Mesenchymal stem cell (in vitro differentiated cells and primary cell): ENCODE measurements around the gene ACOT7.

Experiments used
- DNase-seq: peaks from one replicate; pipeline ENCODE4 v3.0.0-alpha.2; 2013
- H2AFZ ChIP-seq: one replicate; pipeline ENCODE4 v1.6.1; 2013; ENCODE audit warnings: low read depth, mild to moderate bottlenecking, control low read depth, inconsistent platforms, low read length, moderate library complexity
- H2AK5ac ChIP-seq: 2 replicates; pipeline ENCODE4 v1.6.1; 2013; ENCODE audit warnings: low read length, moderate library complexity, mild to moderate bottlenecking, inconsistent platforms; ENCODE audit not compliant: severe bottlenecking
- H2BK120ac ChIP-seq: one replicate; pipeline ENCODE4 v1.6.1; 2013; ENCODE audit warnings: low read depth, mild to moderate bottlenecking, inconsistent platforms, low read length, moderate library complexity
- H2BK12ac ChIP-seq, 2 experiments: one replicate each; pipeline ENCODE4 v1.6.1; 2013; ENCODE audit warnings: inconsistent platforms in 2 of 2, low read length in 2 of 2, mild to moderate bottlenecking in 2 of 2, moderate library complexity in 2 of 2, control low read depth in 1 of 2
- H2BK15ac ChIP-seq: one replicate; pipeline ENCODE4 v1.6.1; 2013; ENCODE audit warnings: mild to moderate bottlenecking, low read depth, inconsistent platforms; ENCODE audit not compliant: poor library complexity, severe bottlenecking
- H2BK5ac ChIP-seq: 2 replicates; pipeline ENCODE4 v1.6.1; 2013; ENCODE audit warnings: low read depth, mild to moderate bottlenecking, low read length, control low read depth, inconsistent platforms; ENCODE audit not compliant: poor library complexity, severe bottlenecking
- H3K14ac ChIP-seq, 2 experiments: one replicate each; pipeline ENCODE4 v1.6.1; 2013; ENCODE audit warnings: inconsistent platforms in 2 of 2, low read length in 2 of 2, control low read depth in 1 of 2, mild to moderate bottlenecking in 1 of 2, moderate library complexity in 1 of 2
- H3K18ac ChIP-seq, 2 experiments: one replicate each; pipeline ENCODE4 v1.6.1; 2013; ENCODE audit warnings: inconsistent platforms in 2 of 2, low read length in 2 of 2, control low read depth in 1 of 2, low read depth in 1 of 2, mild to moderate bottlenecking in 1 of 2
- H3K23ac ChIP-seq, 2 experiments: one replicate each; pipeline ENCODE4 v1.6.1; 2013; ENCODE audit warnings: inconsistent platforms in 2 of 2, low read length in 2 of 2, mild to moderate bottlenecking in 2 of 2, moderate library complexity in 2 of 2, control low read depth in 1 of 2
- H3K27ac ChIP-seq: 2 replicates; pipeline ENCODE4 v1.5.1; 2013; ENCODE audit warnings: mild to moderate bottlenecking, moderate library complexity, low read length, control low read depth, inconsistent platforms; ENCODE audit not compliant: poor library complexity, severe bottlenecking
- H3K27me3 ChIP-seq, 2 experiments: 2 replicates each; pipeline versions ENCODE4 v1.6.1 to v1.7.0; 2013; ENCODE audit warnings: low read length in 2 of 2, mild to moderate bottlenecking in 2 of 2, moderate library complexity in 2 of 2, control low read depth in 1 of 2, inconsistent platforms in 1 of 2; ENCODE audit not compliant: control insufficient read depth in 1 of 2, insufficient read depth in 1 of 2
- H3K36me3 ChIP-seq, 2 experiments: 2 replicates each; pipeline versions ENCODE4 v1.6.1 to v1.7.0; 2013; ENCODE audit warnings: low read length in 2 of 2, control low read depth in 1 of 2, inconsistent platforms in 1 of 2, low read depth in 1 of 2, mild to moderate bottlenecking in 1 of 2; ENCODE audit not compliant: insufficient read depth in 2 of 2, control insufficient read depth in 1 of 2
- H3K4ac ChIP-seq, 2 experiments: one replicate each; pipeline ENCODE4 v1.6.1; 2013; ENCODE audit warnings: inconsistent platforms in 2 of 2, low read length in 2 of 2, mild to moderate bottlenecking in 2 of 2, moderate library complexity in 2 of 2, control low read depth in 1 of 2, low read depth in 1 of 2
- H3K4me1 ChIP-seq: 2 replicates; pipeline ENCODE4 v1.6.1; 2013; ENCODE audit warnings: low read depth, low read length, control low read depth; ENCODE audit not compliant: control insufficient read depth, insufficient read depth
- H3K4me2 ChIP-seq: 2 replicates; pipeline ENCODE4 v1.6.1; 2013; ENCODE audit warnings: low read length, mild to moderate bottlenecking, inconsistent platforms; ENCODE audit not compliant: poor library complexity, severe bottlenecking
- H3K4me3 ChIP-seq, 2 experiments: 2 replicates each; pipeline versions ENCODE4 v1.5.1 to v1.7.0; 2013; ENCODE audit warnings: low read length in 2 of 2, mild to moderate bottlenecking in 2 of 2, control low read depth in 1 of 2, low read depth in 1 of 2; ENCODE audit not compliant: insufficient read depth in 1 of 2
- H3K79me1 ChIP-seq: replicated peaks from 2 replicates; pipeline ENCODE4 v1.6.1; 2013; ENCODE audit warnings: mild to moderate bottlenecking, control low read depth, low read length, inconsistent platforms; ENCODE audit not compliant: poor library complexity, severe bottlenecking
- H3K9ac ChIP-seq: 2 replicates; pipeline ENCODE4 v1.7.0; 2013; ENCODE audit warnings: mild to moderate bottlenecking, low read length, moderate library complexity
- H3K9me3 ChIP-seq: 2 replicates; pipeline ENCODE4 v1.7.0; 2013; ENCODE audit warnings: mild to moderate bottlenecking, low read length; ENCODE audit not compliant: control insufficient read depth
- H4K8ac ChIP-seq: one replicate; pipeline ENCODE4 v1.6.1; 2013; ENCODE audit warnings: inconsistent platforms, mild to moderate bottlenecking, low read length, moderate library complexity
- H4K91ac ChIP-seq: one replicate; pipeline ENCODE4 v1.6.1; 2013; ENCODE audit warnings: mild to moderate bottlenecking, low read length, inconsistent platforms
- WGBS: methylation state at CpG from one replicate; pipeline ENCODE4 v1.1.7; 2013; ENCODE audit warnings: mixed read lengths; 5-methylcytosine and 5-hydroxymethylcytosine counted together

ACOT7 gene

GRCh38 chr1:6353619-6353954 lies 40.0 kb downstream of the ACOT7 start:
- Histone ChIP-seq H3K14ac (no peak overlapping the region), H3K4me1 (peaks cover 27% of the 10 kb centered on the region), H3K4me2 (peak overlapping the region; percentile 14), H3K18ac (no peak overlapping the region), H2BK120ac (no peak overlapping the region), H3K9ac (no peak overlapping the region), H3K79me1 (peaks cover 29% of the 10 kb centered on the region), H4K91ac (peak overlapping the region; percentile 62), H3K9me3 (no peaks in the 10 kb centered on the region), H4K8ac (no peak overlapping the region), H2AFZ (no peak overlapping the region), H2BK5ac (no peak overlapping the region), H2BK12ac (no peak overlapping the region), H3K27me3 (no peaks in the 10 kb centered on the region), H3K36me3 (peaks cover 0 to 17% of the 10 kb centered on the region in 2 experiments), H2BK15ac (no peak overlapping the region), H3K4ac (no peak overlapping the region), H2AK5ac (no peak overlapping the region), H3K4me3 (no peak overlapping the region), H3K23ac (no peak overlapping the region), H3K27ac (no peak overlapping the region)
- WGBS, result 61% methylated on average over 5 of the region's 6 CpGs
- DNase-seq, result no peak

- H3K27me3 ChIP-seq, result no peaks in the 10 kb centered on the region
- no peak overlapping the region for H4K91ac ChIP-seq
- no peak overlapping the region for H3K4me2 ChIP-seq
- no peak overlapping the region for H3K18ac ChIP-seq
- peaks cover 0 to 25% of the 10 kb centered on the region in 2 experiments for H3K36me3 ChIP-seq
- 55% methylated on average over 3 of the region's 3 CpGs for WGBS
- no peak overlapping the region for H2BK5ac ChIP-seq
- H3K4me1 ChIP-seq, result peaks cover 19% of the 10 kb centered on the region
- peaks cover 20% of the 10 kb centered on the region for H3K79me1 ChIP-seq
- H3K23ac ChIP-seq, result no peak overlapping the region
- H3K9ac ChIP-seq, result no peak overlapping the region
- no peak overlapping the region for H2AK5ac ChIP-seq
- H4K8ac ChIP-seq, result no peak overlapping the region
- H3K4me3 ChIP-seq, result no peak overlapping the region
- H3K4ac ChIP-seq, result no peak overlapping the region
- H2BK12ac ChIP-seq, result peak overlapping the region in 1 of 2 experiments; percentile 30
- DNase-seq, result no peak
- H3K14ac ChIP-seq, result no peak overlapping the region
- H3K9me3 ChIP-seq, result no peaks in the 10 kb centered on the region
- H2BK120ac ChIP-seq, result no peak overlapping the region
- H2BK15ac ChIP-seq, result peak overlapping the region; percentile 4
- H3K27ac ChIP-seq, result no peak overlapping the region
- H2AFZ ChIP-seq, result no peak overlapping the region
Measured at GRCh38 chr1:6352138-6352563, 41.4 kb downstream of the ACOT7 start.

GRCh38 chr1:6351480-6352137 lies 42.0 kb downstream of the ACOT7 start:
- H2BK120ac ChIP-seq, result no peak overlapping the region
- H2BK5ac ChIP-seq, result no peak overlapping the region
- H3K9me3 ChIP-seq, result no peaks in the 10 kb centered on the region
- no peak for DNase-seq
- no peak overlapping the region for H4K8ac ChIP-seq
- H3K4me1 ChIP-seq, result peaks cover 19% of the 10 kb centered on the region
- H3K14ac ChIP-seq, result no peak overlapping the region
- H3K79me1 ChIP-seq, result peaks cover 22% of the 10 kb centered on the region
- no peak overlapping the region for H3K23ac ChIP-seq
- H3K18ac ChIP-seq, result no peak overlapping the region
- no peak overlapping the region for H2AK5ac ChIP-seq
- H3K9ac ChIP-seq, result no peak overlapping the region
- peak overlapping the region; percentile 4 for H2BK15ac ChIP-seq
- H3K4me2 ChIP-seq, result no peak overlapping the region
- peaks cover 0 to 30% of the 10 kb centered on the region in 2 experiments for H3K36me3 ChIP-seq
- H3K27me3 ChIP-seq, result no peaks in the 10 kb centered on the region
- H3K27ac ChIP-seq, result no peak overlapping the region
- WGBS, result 94% methylated on average over 15 of the region's 15 CpGs
- peak overlapping the region in 1 of 2 experiments; percentile 30 for H2BK12ac ChIP-seq
- H3K4me3 ChIP-seq, result no peak overlapping the region
- no peak overlapping the region for H2AFZ ChIP-seq
- peak overlapping the region; percentile 19 for H4K91ac ChIP-seq
- H3K4ac ChIP-seq, result no peak overlapping the region

GRCh38 chr1:6350416-6351088 lies 43.0 kb downstream of the ACOT7 start:
- Histone ChIP-seq H2BK15ac (peak overlapping the region; percentile 21), H3K4me2 (no peak overlapping the region), H3K27ac (no peak overlapping the region), H2BK5ac (no peak overlapping the region), H3K18ac (no peak overlapping the region), H2AFZ (no peak overlapping the region), H3K27me3 (no peaks in the 10 kb centered on the region), H3K23ac (no peak overlapping the region), H3K36me3 (peaks cover 0 to 39% of the 10 kb centered on the region in 2 experiments), H3K4me1 (peaks cover 19% of the 10 kb centered on the region), H3K4ac (no peak overlapping the region), H3K9ac (no peak overlapping the region), H4K8ac (no peak overlapping the region), H3K9me3 (no peaks in the 10 kb centered on the region), H3K14ac (no peak overlapping the region), H2BK120ac (no peak overlapping the region), H3K79me1 (peaks cover 22% of the 10 kb centered on the region), H2BK12ac (no peak overlapping the region), H4K91ac (no peak overlapping the region), H3K4me3 (no peak overlapping the region), H2AK5ac (no peak overlapping the region)
- 97% methylated on average over 15 of the region's 15 CpGs for WGBS
- no peak for DNase-seq
